ENCODE measurements around the gene ARHGAP6.

The ARHGAP6 gene

DNA sequence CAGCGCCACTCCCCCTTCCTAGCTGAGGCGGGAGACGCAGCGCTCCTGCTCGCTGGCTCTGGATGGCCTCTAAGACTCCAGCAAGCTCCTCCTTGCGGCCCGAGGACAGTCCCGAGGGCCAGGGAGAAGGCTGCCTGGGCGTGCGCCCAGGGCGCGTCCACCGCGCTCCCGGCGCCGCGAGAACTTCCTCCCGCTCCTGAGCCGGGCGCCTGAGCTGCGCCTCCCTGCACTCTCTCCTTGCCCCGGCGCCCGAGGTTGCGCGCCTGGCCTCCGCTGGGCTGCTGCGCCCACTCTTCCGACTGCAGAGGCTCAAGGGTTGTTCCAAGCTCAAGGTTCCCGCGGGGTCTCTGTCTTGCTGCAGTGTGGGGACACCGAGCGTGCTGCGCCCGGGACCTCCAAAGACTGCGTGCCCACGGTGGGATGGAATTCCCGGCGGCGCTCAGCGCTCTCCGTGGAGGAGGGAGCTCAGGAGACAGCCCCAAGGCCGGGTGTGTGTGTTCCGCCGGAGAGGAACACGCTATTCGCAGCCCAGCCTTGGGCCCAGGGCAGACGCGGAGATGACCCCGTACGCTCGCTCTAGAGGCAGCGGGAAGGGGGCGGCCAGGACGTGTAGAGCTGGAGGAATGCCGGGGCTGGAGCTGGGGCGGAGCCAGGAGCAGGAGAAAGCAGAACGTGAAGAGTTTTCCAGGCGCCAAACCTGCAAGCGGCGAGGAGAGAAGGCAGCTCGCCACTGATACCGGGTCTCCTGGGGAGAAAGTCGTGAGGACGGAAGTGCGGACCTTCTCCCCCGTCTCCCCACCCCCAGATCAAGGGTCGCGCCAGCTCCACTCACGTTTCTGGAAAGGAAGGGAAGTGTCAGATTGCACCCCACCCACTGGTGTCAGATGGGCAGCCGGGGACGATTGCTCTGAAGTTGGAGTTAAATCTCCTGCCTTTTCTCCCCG is at the start of gene ARHGAP6:
ARHGAP6 (minus strand) TSS at position 753 of the 944 bp plus-strand sequence. CDS start 1,092 bp downstream, outside the sequence.
- DNase-seq, result no peak

DNA sequence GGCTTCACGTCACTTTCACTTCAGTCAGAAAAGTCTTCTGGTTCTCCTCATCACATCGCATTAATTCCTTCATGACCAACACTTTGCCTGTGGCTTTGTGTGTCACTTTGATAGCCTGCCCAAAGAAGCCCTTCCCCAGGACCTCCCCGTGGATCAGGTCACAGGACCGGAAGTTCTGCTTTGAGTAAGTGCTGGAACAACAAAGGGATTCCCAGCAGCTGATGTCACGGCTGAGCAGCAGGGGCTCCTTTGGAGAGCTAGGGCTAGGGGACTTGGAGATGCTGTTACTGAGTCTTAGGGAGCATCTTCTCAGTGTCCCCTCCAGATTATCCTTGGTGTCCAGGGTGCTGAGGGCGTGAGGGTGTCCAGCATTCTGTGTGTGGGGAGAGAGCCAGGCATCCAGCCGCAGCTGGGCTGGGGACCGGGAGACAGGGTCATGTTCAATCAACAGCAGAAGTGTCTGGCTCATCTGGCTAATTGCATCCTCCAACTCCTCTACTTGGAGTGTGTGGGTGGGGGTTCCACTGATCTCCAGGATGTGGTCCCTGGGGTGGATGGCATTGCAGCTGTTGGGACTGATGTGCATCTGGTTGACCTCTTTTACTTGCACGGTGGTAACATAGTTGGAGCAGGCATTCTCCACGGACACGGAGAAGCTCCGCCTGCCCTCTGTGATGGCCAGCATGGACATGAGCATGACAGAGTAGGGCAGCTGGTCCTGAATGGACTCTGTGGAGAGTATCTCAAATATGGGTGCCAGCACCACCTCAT is 39.2 kb upstream of the ARHGAP6 start:
- no peak for DNase-seq

GRCh38 chrX:11703855-11704254 is 38.1 kb upstream of the ARHGAP6 start:
- no peak for DNase-seq

GRCh38 chrX:11702965-11703631 is 37.4 kb upstream of the ARHGAP6 start:
- no peak for DNase-seq

DNA sequence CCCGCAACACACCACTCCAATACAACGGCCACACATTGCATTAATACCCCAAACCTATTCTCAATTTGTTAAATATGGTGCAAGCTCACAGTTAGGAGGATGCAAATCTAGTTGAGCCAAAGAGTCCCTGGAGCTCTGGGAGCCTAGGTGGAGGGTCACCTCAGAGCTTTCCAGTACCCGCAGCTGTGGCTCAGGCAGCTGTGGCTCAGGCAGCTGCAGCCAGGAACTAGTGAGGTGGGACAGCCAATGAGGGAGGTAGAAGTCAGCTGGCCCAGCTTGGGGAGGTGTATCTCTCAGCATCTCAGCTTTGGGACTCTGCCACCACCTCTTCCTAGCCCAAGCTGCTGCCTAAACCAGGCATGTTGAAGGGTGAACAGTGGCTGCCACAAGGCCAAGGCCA is 36.7 kb upstream of the ARHGAP6 start:
- no peak for DNase-seq

DNA sequence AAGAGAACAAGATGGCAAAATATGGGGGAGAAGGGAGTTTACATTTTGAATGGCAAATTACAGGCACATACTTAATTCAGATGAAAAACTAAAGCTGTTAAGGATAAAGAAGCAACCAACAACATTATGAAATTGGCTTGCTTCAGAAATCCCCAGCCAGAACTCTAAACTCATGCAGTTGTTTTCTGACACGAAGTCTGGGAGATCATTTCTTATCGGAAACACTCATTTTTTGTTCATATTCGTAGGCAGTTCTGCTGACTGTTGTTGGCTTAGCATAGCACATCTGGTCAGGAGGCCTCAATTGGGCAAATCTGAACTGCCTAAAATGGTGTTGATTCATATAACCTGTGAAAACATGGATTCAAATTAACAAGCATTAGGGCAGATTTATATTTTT is 33.0 kb upstream of the ARHGAP6 start:
- DNase-seq, result no peak

DNA sequence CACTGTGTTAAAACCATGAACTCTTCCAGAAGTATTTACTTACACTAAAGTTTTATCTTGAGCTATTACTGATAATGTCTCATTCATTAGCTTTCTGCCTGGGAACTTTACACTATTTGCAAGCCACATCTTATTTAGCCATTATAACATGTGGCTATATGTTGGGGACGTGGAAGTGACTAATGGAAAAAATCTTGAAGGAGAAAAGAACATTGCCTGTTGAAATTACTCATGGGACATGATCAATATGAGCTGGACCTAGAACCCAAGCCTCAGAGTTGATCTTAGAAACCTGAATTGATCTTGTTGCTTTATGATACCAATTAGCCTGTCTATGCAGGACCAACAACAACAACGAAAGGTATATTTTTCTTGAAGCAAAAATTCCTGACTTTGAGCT is 22.5 kb upstream of the ARHGAP6 start:
- no peak for DNase-seq

DNA sequence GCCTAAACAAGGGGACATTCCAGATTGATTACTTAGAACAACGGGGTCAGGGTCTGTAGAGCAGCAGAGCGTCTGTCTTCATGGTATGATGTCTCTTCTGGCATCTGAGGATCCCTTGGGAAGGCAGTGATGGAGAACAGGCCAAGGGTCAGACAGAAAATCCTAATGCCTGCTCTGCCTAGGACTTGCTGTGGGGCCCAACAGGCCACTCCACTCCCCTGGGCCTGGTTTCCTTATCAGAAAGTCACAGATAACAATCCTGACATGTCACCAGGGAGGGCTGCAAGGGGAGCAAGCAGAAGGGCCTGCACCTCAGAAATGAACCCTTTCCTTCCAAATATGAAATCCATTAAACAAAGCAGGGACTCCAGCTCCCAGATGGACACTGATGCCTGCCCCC is 21.4 kb upstream of the ARHGAP6 start:
- no peak for DNase-seq

- no peak for DNase-seq
These were observed 17.3 kb upstream of the ARHGAP6 start for GRCh38 chrX:11683057-11683456.

GRCh38 chrX:11678158-11678557 is 12.4 kb upstream of the ARHGAP6 start:
- no peak for DNase-seq

DNA sequence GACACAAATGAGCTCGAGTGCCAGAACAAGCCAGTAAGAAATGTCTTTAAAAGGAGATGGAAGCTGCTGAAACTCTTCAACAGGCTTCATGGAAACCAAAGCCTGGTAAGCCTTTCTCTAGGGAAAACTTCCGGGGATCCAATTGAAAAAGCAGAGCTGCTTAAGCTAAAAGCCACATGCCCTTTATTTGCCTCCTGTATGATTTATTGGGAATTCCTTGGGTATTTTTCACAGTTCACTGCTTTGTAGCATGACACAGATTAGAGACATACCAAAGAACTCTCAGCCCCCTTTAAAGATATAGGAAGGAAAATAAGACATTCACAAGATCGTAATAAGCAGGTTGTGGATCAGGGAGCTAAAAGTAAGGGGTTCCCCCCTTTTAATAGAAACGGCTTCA is 6.5 kb upstream of the ARHGAP6 start:
- no peak for DNase-seq

DNA sequence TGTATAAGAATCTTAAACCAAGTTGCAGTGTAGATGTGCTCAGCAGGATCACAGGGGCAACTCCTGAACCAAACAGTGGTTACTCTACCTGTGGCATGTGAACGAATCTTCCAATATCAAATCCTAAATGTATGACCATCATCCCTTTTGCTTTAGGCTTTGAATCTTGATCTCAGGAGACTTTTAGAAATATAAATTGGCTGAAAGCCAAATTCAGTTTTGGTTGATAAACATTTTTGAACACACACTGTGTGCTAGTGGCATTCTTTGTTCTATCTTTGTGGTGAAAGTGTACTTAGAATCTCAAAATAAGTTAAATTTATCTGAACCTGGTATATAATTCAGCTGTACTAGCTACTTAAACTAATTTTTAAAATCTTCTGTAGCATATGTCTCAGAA is 4.6 kb upstream of the ARHGAP6 start:
- DNase-seq, result no peak

DNA sequence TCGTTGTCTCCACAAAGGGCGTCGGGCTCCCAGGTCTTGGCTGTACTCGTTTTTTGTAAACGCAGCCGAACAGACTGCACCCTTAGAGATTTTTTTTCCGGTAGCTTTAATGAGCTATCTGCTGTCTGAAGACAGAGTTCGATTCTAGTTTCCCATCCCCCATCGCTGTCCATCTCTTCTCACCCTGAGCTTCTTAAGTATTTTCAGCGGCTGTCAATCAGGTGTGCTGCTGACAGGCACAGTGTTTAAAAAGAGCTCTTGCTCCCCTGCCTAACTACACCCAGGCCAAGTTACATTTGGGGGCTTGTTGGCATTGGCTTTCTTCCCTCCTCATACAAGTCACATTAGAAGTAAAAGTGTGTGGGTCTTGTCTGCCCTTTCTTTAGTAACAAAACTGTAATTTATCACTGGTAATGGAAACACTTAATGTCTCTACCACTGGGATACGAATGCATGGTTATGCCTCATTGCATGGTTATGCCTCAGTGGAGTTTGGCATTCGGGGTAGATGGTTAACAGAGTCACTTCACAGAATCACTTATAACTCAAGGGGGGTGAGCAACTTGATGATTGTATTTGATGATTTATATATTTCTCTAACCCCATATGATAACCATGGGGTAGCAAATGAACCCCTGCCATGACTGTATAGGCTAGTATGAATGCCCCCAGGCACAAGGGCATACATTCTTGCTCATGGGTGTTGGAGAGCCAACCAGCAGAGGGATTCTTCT is 1.4 kb upstream of the ARHGAP6 start:
- no peak for DNase-seq

DNA sequence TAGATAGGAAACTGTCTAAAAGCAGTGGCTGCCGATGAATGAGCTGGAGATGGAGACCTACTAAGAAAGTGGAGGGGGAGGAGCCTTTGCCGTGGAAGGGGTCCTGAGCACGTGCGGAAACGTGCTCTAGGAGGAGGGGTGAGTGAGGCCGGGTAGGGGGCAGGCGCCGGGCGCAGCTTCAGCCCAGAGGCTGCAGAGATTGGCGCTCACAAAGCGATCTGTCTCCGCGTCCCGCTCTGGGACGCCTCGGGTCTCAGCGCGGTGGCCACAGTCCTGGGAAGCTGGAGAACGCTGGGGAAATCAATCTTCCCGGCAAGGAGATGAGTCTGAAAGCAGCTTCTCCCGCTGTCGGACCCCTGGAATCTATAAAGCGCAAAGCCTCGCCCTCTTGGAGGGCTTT is 444 bp upstream of the ARHGAP6 start:
- DNase-seq, result no peak

GRCh38 chrX:11664211-11665167 is 1.2 kb downstream of the ARHGAP6 start:
- no peak for DNase-seq

- no peak for DNase-seq
These were observed 1.9 kb downstream of the ARHGAP6 start for GRCh38 chrX:11663875-11664210.

- no peak for DNase-seq
These were observed 10.3 kb downstream of the ARHGAP6 start for GRCh38 chrX:11655282-11656015.

GRCh38 chrX:11648705-11649519 is 16.8 kb downstream of the ARHGAP6 start:
- no peak for DNase-seq

GRCh38 chrX:11647138-11647537 is 18.6 kb downstream of the ARHGAP6 start:
- no peak for DNase-seq

All from activated naive CD4-positive, alpha-beta T cell (primary cell).